Measurements from ENCODE around the gene IL17RB. TPM values are rescaled to one million over a fixed set of nuclear protein-coding genes. Genes with fewer than 3 reads are reported as not detected.

The IL17RB gene
- total RNA-seq, 1 experiment from 2014 or later = not detected

GRCh38 chr3:53899750-53900149 lies 53.4 kb downstream of the IL17RB start:
- Histone ChIP-seq H3K27ac (ENCODE audit: low read depth, low read length, poor library complexity, severe bottlenecking) (no peak overlapping the region), H3K4me1 (ENCODE audit: insufficient read depth, low read length, poor library complexity, severe bottlenecking) (no peaks in the 10 kb centered on the region), H3K27me3 (replicated peaks; ENCODE audit: insufficient read depth, low read depth, low read length, poor library complexity) (no peaks in the 10 kb centered on the region), H3K36me3 (ENCODE audit: insufficient read depth, low read length, poor library complexity, severe bottlenecking) (no peaks in the 10 kb centered on the region), H3K9me3 (ENCODE audit: low read depth, low read length, poor library complexity, severe bottlenecking) (no peaks in the 10 kb centered on the region), H3K4me3 (ENCODE audit: low read depth, low read length, poor library complexity, severe bottlenecking) (no peak overlapping the region)
- BruUV-seq (replicated peaks) = no TSS peak
- intact Hi-C loops (cut with micrococcal nuclease; ENCODE audit: unreplicated experiment) = no loop called here
- CTCF ChIA-PET = interaction anchor here (0.6 kb wide), 1 partner anchor 10 kb away, joined by 3 read pairs; no protein-coding TSS in a partner anchor
- TF ChIP-seq EZH2 (IDR thresholded peaks at IDR 0.05; ENCODE audit: borderline replicate concordance, low read depth, low read length, poor library complexity, severe bottlenecking) = no peak
- TF ChIP-seq, protein P1, sequence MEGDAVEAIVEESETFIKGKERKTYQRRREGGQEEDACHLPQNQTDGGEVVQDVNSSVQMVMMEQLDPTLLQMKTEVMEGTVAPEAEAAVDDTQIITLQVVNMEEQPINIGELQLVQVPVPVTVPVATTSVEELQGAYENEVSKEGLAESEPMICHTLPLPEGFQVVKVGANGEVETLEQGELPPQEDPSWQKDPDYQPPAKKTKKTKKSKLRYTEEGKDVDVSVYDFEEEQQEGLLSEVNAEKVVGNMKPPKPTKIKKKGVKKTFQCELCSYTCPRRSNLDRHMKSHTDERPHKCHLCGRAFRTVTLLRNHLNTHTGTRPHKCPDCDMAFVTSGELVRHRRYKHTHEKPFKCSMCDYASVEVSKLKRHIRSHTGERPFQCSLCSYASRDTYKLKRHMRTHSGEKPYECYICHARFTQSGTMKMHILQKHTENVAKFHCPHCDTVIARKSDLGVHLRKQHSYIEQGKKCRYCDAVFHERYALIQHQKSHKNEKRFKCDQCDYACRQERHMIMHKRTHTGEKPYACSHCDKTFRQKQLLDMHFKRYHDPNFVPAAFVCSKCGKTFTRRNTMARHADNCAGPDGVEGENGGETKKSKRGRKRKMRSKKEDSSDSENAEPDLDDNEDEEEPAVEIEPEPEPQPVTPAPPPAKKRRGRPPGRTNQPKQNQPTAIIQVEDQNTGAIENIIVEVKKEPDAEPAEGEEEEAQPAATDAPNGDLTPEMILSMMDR (conservative IDR thresholded peaks at IDR 0.05; ENCODE audit: low read depth, low read length) = no peak
- POLR2A ChIA-PET (ENCODE audit: low non-redundant PET) = no interaction called here
- DNase-seq (ENCODE audit: low spot score) = no peak

- H3K27ac ChIP-seq (ENCODE audit: low read depth, low read length, poor library complexity, severe bottlenecking) = no peak overlapping the region
- TF ChIP-seq, protein P1 (conservative IDR thresholded peaks at IDR 0.05; ENCODE audit: low read depth, low read length) = no peak
- no peak for TF ChIP-seq EZH2 (IDR thresholded peaks at IDR 0.05; ENCODE audit: borderline replicate concordance, low read depth, low read length, poor library complexity, severe bottlenecking)
- intact Hi-C loops (cut with micrococcal nuclease; ENCODE audit: unreplicated experiment) = no loop called here
- no peak for DNase-seq (ENCODE audit: low spot score)
- H3K27me3 ChIP-seq (replicated peaks; ENCODE audit: insufficient read depth, low read depth, low read length, poor library complexity) = no peaks in the 10 kb centered on the region
- H3K4me3 ChIP-seq (ENCODE audit: low read depth, low read length, poor library complexity, severe bottlenecking) = no peak overlapping the region
- H3K36me3 ChIP-seq (ENCODE audit: insufficient read depth, low read length, poor library complexity, severe bottlenecking) = no peaks in the 10 kb centered on the region
- BruUV-seq (replicated peaks) = no TSS peak
- H3K9me3 ChIP-seq (ENCODE audit: low read depth, low read length, poor library complexity, severe bottlenecking) = no peaks in the 10 kb centered on the region
- POLR2A ChIA-PET (ENCODE audit: low non-redundant PET) = no interaction called here
- no peaks in the 10 kb centered on the region for H3K4me1 ChIP-seq (ENCODE audit: insufficient read depth, low read length, poor library complexity, severe bottlenecking)
- CTCF ChIA-PET = no interaction called here
Measured at GRCh38 chr3:53900666-53901331, 54.4 kb downstream of the IL17RB start.

DNA sequence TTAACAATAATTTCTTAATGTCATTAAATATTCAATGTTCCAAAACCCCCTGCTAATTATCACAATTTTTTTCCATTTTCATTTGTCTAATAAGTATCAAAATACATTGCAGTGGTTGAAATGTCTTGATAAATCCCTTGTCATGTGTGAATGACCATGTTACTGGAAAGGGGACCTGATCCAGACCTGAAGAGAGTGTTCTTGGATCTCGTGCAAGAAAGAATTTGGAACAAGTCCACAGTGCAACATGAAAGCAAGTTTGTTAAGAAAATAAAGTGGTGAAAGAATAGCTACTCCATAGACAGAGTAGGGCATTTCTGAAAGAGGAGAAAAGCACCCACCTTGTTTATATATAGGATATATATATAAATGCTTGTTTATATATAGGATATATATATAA lies 55.7 kb downstream of the IL17RB start:
- BruUV-seq (replicated peaks) = no TSS peak
- no peak for TF ChIP-seq EZH2 (IDR thresholded peaks at IDR 0.05; ENCODE audit: borderline replicate concordance, low read depth, low read length, poor library complexity, severe bottlenecking)
- TF ChIP-seq, protein P1 (conservative IDR thresholded peaks at IDR 0.05; ENCODE audit: low read depth, low read length) = no peak
- DNase-seq (ENCODE audit: low spot score) = no peak
- intact Hi-C loops (cut with micrococcal nuclease; ENCODE audit: unreplicated experiment) = no loop called here
- Histone ChIP-seq H3K4me1 (ENCODE audit: insufficient read depth, low read length, poor library complexity, severe bottlenecking) (no peaks in the 10 kb centered on the region), H3K9me3 (ENCODE audit: low read depth, low read length, poor library complexity, severe bottlenecking) (no peaks in the 10 kb centered on the region), H3K27ac (ENCODE audit: low read depth, low read length, poor library complexity, severe bottlenecking) (no peak overlapping the region), H3K27me3 (replicated peaks; ENCODE audit: insufficient read depth, low read depth, low read length, poor library complexity) (no peaks in the 10 kb centered on the region), H3K36me3 (ENCODE audit: insufficient read depth, low read length, poor library complexity, severe bottlenecking) (no peaks in the 10 kb centered on the region), H3K4me3 (ENCODE audit: low read depth, low read length, poor library complexity, severe bottlenecking) (no peak overlapping the region)
- CTCF ChIA-PET = no interaction called here
- POLR2A ChIA-PET (ENCODE audit: low non-redundant PET) = no interaction called here
